ENCODE data around the gene GALM. TPM values are rescaled to one million over a fixed set of nuclear protein-coding genes. Genes with fewer than 3 reads are reported as not detected.
"Not testable (repeated sequence)": the region's sequence is repeated elsewhere in the genome, so short reads cannot be mapped to it uniquely, and the experiment has no call there.

Gene GALM
- total RNA-seq, 3 donors from 2014 or later, result 27.0 to 62.7 (median 58.0) TPM

GRCh38 chr2:38731090-38731489 is 65.2 kb downstream of the GALM start:
- no peak for TF ChIP-seq CTCF (IDR thresholded peaks at IDR 0.05)
- intact Hi-C loops (cut with DNase I, micrococcal nuclease), result loop anchor here in 1 of 2 donors (10.0 kb wide), 2 partner anchors 196 to 416 kb away; no protein-coding TSS in a partner anchor
- H3K4me3 ChIP-seq, result no peak overlapping the region
- H3K36me3 ChIP-seq (ENCODE audit: low read depth), result no peaks in the 10 kb centered on the region
- H3K4me1 ChIP-seq (ENCODE audit: low read depth), result peaks cover 7% of the 10 kb centered on the region
- ATAC-seq, result no peak
- H3K9me3 ChIP-seq, result no peaks in the 10 kb centered on the region
- DNase-seq, result no peak

- intact Hi-C loops (cut with DNase I, micrococcal nuclease), result loop anchor here in 1 of 2 donors (10.0 kb wide), 2 partner anchors 197 to 417 kb away; no protein-coding TSS in a partner anchor
- H3K9me3 ChIP-seq, result no peaks in the 10 kb centered on the region
- no peak for DNase-seq
- ATAC-seq, result peak; percentile 43
- TF ChIP-seq CTCF (IDR thresholded peaks at IDR 0.05), result no peak
- peaks cover 11% of the 10 kb centered on the region for H3K4me1 ChIP-seq (ENCODE audit: low read depth)
- no peaks in the 10 kb centered on the region for H3K36me3 ChIP-seq (ENCODE audit: low read depth)
- no peak overlapping the region for H3K4me3 ChIP-seq
Observed at GRCh38 chr2:38731684-38732221, 65.8 kb downstream of the GALM start.

GRCh38 chr2:38733300-38733971 is 67.5 kb downstream of the GALM start:
- ATAC-seq, result peak; percentile 18
- DNase-seq, result no peak
- intact Hi-C loops (cut with DNase I, micrococcal nuclease), result loop anchor here in 1 of 2 donors (10.0 kb wide), 2 partner anchors 199 to 419 kb away; no protein-coding TSS in a partner anchor

DNA sequence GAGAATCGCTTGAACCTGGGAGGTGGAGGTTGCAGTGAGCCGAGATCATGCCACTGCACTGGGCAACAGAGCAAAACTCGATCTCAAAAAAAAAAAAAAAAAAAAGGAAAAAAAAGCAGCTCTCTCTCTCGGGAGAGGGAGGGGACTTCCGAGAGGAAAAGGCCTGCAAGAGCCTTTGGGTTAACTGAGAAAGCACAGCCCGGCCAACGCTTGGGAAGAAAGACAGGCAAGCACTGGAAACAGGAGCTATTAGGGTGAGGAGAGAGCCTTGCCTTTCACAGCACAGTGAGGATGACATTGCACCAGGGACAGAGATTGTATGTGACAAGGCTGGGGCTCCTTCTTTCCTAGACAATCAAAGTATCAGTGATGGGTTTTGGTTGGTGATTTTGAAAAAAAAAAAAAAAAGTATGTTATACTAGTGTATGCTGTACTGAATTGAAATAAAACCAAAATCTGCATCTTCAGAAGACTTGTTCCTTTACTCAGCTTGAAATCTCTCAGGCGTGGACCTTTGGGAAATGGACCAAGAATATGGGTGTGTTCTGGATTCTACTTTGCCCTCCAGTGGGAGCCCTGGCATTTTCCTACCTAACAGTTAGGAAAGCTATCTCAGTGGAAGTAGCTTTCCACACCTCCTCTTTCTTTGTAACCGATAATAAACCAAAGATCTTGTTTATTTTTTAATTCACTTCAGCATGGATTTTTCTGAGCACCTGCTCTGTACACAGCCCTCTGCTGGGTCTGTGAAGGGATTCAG is 68.6 kb downstream of the GALM start:
- Histone ChIP-seq H3K36me3 (ENCODE audit: low read depth) (no peaks in the 10 kb centered on the region), H3K4me1 (ENCODE audit: low read depth) (peaks cover 11% of the 10 kb centered on the region), H3K9me3 (no peaks in the 10 kb centered on the region), H3K4me3 (no peak overlapping the region)
- peak; percentile 38 for ATAC-seq
- intact Hi-C loops (cut with DNase I, micrococcal nuclease), result loop anchor here in 1 of 2 donors (5.0 to 10.0 kb wide), 3 partner anchors 147 to 420 kb away; no protein-coding TSS in a partner anchor
- TF ChIP-seq CTCF (IDR thresholded peaks at IDR 0.05), result no peak
- DNase-seq, result no peak

More at GRCh38 chr2:38733300-38733971, 67.5 kb downstream of the GALM start:
- Histone ChIP-seq H3K4me1 (ENCODE audit: low read depth) (peaks cover 11% of the 10 kb centered on the region), H3K9me3 (no peaks in the 10 kb centered on the region), H3K4me3 (no peak overlapping the region), H3K36me3 (ENCODE audit: low read depth) (no peaks in the 10 kb centered on the region)
- no peak for TF ChIP-seq CTCF (IDR thresholded peaks at IDR 0.05)

GRCh38 chr2:38735999-38736320 is 70.0 kb downstream of the GALM start:
- ATAC-seq, result peak; percentile 18
- Histone ChIP-seq H3K4me1 (ENCODE audit: low read depth) (peaks cover 19% of the 10 kb centered on the region), H3K36me3 (ENCODE audit: low read depth) (no peaks in the 10 kb centered on the region), H3K4me3 (no peak overlapping the region), H3K9me3 (no peaks in the 10 kb centered on the region)
- TF ChIP-seq CTCF (IDR thresholded peaks at IDR 0.05), result no peak
- intact Hi-C loops (cut with DNase I, micrococcal nuclease), result loop anchor here in 1 of 2 donors (5.0 to 10.0 kb wide), 3 partner anchors 149 to 421 kb away; no protein-coding TSS in a partner anchor
- no peak for DNase-seq

DNA sequence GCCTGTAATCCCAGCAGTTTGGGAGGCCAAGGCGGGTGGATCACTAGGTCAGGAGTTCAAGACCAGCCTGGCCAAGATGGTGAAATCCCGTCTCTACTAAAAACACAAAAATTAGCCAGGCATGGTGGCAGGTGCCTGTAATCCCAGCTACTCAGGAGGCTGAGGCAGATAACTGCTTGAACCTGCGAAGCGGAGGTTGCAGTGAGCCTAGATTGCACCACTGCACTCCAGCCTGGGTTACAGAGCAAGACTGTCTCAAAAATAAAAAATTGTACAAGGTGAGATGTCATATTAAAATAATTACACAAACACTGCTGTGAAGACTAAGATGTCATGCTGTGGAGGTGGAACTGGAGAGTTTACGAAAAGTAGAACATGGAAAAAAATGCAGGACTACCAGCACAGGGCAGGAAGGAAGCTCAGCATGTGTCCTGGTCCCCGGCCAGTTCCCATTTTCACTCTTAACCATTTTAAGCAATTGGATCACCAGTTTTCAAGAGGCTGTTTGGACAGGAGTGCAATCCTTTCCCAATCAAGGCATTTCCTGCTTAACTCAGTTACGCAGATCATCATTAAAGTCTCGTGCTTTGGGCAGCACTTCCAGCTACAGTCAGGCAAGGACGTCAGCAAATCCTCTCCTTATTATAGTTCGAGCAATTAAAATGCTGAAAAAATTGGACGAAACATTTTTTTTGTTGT is 71.2 kb downstream of the GALM start:
- peaks cover 26% of the 10 kb centered on the region for H3K4me1 ChIP-seq (ENCODE audit: low read depth)
- H3K9me3 ChIP-seq; H3K36me3 ChIP-seq (ENCODE audit: low read depth); H3K4me3 ChIP-seq; ATAC-seq: not testable (repeated sequence)
- intact Hi-C loops (cut with DNase I, micrococcal nuclease), result loop anchor here in 1 of 2 donors (5.0 to 10.0 kb wide), 3 partner anchors 150 to 422 kb away; no protein-coding TSS in a partner anchor
- DNase-seq, result peak in 1 of 3 donors; percentile 40
